ENCODE results near the gene MNT.
A peak's percentile ranks its signal among the peaks of the same experiment; 100 is the strongest.
"Not testable (repeated sequence)": the region's sequence is repeated elsewhere in the genome, so short reads cannot be mapped to it uniquely, and the experiment has no call there.

Gene MNT, protein sequence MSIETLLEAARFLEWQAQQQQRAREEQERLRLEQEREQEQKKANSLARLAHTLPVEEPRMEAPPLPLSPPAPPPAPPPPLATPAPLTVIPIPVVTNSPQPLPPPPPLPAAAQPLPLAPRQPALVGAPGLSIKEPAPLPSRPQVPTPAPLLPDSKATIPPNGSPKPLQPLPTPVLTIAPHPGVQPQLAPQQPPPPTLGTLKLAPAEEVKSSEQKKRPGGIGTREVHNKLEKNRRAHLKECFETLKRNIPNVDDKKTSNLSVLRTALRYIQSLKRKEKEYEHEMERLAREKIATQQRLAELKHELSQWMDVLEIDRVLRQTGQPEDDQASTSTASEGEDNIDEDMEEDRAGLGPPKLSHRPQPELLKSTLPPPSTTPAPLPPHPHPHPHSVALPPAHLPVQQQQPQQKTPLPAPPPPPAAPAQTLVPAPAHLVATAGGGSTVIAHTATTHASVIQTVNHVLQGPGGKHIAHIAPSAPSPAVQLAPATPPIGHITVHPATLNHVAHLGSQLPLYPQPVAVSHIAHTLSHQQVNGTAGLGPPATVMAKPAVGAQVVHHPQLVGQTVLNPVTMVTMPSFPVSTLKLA

DNA sequence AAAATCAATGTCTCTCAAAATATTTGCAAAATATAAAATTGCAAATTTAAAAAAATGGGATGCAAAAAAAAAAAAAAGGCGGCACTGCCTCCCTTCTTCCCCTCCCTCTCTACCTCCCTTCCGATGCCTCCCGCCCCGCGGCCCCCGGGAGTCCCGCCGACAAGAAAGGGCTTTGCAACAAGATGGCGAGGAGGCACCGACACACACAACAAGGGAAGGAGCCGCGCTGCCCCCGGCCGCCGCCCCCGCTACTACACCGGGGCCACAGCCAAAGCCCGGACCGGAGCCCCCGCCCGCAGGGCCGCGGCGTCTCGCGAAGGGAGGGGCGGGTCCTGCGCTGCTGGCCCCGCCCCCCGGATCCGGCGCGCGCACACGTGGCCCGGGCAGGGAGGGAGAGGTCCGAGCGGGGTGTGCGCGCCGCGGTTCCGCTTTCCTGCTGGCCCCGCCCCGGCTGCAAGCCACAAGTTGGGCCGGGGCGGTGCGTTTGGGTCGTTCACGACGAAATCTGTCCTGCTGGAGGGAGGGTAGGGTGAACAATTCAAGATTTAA, at the start of gene MNT:
MNT (minus strand) TSS at position 184 of the 549 bp plus-strand sequence. CDS start 348 bp downstream, outside the sequence.
- DNase-seq: peak; percentile 85 to 96 (median 90)

DNA sequence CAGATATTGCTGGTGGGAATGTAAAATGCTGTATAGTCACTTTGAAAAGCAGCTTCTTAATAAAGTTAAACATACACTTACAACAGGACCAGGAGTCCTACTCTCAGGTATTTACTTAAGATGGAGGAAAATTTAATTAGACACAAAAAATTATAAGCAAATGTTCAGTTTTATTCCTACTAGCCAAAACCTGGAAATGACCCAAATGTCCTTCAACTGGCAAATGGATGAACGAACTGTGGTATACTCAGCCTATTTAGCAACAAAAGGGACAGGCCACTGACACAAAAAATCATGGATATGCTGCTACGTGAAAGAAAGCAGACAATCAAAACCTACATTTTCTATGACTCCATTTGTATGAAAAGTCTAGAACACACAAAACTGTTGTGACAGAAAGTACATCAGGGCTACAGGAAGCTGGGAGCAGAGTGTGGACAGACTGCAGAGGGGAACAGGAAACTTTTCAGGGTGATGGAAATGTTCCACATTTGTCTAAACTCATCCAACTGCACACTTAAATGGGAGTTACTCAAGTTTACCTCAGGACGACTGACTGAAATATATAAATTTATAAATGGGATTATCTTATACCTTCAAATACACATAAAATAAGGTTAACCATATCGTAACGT, 49.3 kb upstream of the MNT start:
- DNase-seq: no peak

DNA sequence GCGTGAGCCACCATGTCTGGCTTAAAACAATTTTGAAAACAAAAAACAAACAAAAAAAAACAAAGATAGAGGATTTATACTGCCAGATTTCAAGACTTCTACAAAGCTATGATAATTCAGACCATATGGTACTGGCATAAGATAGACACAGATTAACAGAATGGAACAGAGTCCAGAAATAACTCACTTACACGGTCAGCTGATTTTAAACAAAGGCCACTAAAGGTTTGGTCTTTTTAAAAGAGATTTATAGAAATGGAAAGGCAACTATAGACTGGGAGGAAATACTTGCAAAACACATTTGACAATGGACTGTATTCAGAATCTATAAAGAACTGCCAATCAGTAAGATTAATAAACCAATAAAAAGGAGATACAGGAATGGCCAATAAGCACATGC, 48.6 kb upstream of the MNT start:
- DNase-seq: no peak

DNA sequence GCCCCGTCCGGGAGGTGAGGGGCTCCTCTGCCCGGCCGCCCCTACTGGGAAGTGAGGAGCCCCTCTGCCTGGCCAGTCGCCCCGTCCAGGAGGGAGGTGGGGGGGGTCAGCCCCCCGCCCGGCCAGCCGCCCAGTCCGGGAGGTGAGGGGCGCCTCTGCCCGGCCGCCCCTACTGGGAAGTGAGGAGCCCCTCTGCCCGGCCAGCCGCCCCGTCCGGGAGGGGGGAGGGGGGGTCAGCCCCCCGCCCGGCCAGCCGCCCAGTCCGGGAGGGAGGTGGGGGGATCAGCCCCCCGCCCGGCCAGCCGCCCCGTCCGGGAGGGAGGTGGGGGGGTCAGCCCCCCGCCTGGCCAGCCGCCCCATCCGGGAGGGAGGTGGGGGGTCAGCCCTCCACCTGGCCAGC, 46.6 kb upstream of the MNT start:
- not testable (repeated sequence) for DNase-seq

DNA sequence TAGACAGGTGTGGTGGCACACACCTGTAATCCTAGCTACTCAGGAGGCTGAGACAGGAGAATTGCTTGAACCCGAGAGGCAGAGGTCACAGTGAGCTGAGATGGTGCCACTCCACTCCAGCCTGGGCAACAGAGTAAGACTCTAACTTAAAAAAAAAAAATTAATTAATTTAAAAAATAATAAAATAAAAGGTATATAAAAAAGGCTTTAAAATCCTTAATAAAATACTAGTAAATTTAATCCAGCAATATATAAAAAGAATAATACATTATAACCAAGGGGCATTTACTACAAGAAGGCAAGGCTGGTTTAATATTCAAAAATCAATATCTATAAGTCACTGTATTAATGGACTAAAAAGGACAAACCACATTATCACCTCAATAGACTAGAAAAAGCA, 44.8 kb upstream of the MNT start:
- no peak for DNase-seq

DNA sequence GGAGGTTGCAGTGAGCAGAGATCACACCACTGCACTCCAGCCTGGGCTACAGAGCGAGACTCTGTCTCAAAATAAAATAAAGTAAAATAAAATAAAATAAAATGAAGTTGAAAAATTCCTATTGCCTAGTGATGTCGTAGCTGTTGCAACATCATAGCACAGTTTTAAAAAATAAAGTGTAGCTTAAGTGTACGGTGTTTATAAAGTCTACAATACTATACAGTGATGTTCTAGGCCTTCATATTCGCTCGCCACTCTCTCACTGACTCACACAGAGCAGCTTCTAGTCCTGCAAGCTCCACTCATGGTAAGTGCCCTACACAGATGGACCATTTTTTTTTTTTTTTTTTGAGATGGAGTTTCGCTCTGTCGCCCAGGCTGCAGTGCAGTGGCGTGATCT, 43.5 kb upstream of the MNT start:
- no peak for DNase-seq

DNA sequence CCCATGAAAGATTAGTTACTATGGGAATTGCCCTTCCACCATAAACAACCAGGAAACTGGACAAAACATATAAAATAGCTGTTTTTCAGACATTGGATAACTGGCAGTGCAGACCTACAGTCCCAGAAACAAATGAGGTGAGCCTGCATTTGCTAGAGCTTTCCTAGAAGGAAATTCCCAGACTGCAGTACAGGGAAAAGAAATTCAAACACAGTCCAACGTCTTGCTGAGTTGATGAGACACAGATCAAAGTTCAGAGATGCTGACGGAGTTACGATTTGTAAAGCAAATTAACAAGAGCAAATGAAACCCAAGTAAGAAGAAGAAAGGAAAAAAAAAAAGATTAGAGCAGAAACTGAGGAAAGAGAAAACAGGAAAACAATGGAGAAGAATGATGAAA, 41.3 kb upstream of the MNT start:
- no peak for DNase-seq

DNA sequence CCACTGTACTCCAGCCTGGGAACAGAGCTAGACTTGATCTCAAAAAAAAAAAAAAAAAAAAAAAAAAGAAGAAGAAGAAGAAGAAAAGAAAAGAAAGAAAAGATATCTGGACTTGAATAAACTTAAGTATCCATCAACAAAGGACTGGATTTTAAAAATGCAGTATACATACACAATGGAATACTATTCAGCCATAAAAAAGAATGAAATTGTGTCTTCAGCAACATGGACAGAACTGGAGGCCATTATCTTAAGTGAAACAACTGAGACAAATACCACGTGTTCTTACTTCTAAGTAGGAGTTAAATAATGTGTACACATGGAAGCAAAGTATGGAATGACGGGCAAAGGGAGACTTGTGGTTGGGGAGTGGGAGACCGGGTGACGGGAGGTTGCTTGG, 40.1 kb upstream of the MNT start:
- DNase-seq: no peak

DNA sequence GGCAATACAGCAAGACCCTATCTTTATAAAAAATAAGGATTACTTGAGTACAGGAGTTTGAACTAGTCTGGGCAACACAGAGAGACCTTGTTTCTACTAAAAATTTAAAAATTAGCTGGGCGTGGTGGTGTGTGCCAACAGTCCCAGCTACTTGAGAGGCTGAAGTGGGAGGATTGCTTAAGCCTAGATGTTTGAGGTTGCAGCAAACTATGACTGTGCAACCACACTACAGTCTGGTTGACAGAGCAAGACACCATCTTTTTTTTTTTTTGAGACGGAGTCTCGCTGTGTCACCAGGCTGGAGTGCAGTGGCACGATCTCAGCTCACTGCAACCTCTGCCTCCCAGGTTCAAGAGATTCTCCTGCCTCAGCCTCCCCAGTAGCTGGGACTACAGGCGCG, 39.1 kb upstream of the MNT start:
- DNase-seq: not testable (repeated sequence)

DNA sequence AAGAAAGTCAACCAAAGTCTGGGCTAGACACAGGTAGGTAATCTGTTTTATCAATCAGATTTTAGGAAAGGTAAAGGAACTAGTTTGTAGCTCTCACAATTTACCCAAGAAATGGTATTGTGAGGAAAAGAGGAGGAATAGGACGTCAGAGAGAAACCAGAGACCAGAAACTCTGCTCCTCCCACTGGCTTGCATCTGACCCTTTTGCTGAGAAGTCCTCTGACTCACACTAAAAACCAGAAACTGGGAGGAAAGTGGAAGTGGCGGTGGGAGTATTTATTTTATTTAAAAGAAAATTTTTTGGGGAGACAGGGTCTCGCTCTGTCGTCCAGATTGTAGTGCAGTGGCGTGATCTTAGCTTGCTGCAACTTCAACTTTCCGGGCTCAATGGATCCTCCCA, 38.0 kb upstream of the MNT start:
- DNase-seq: no peak

DNA sequence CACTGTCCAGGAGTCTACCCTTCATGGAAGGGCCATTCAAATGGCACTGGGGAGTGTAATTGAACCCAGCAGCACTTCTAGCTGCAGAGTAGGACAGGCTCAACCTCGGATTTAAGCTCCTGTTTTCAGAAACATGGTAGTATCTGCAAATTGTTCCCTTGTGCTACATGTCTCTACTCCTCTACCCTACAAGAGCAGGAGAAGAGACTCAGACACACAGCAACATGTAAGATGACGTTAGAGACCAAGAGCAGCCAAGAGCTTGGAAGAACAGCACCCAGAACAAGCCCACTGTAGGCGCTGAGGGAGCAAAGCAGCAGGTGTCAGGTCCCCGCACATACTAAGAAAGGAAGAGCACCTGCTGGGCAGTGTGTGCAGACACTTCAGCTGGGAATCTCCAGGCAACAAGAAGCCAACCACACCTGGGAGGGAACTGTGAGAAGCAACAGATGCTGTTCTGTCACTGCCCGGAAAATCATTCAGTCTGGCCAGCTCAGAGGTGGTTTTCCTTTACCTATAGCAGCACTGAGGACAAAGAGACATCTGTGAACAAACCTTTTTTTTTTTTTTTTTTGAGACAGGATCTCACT, 35.6 kb upstream of the MNT start:
- DNase-seq: no peak

DNA sequence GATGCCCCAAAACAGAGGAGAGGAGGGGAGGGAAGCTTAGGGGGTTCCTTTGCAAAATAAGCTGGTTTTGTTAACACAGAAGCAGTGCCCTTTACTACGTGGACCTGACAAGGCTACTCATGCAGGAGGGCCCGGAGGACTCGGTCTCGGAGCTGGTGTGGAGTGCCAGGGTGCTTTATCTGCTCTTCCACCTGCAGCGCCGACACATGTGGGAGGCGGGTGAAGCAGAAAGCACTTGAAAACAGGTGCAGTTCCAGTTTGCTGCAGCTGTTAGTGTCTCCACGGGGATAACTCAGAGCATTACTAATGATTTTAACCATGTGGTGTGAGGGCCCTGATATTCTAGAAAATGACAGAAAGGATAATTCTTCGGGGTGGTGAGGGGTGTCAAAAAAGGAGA, 35.0 kb upstream of the MNT start:
- DNase-seq: no peak

DNA sequence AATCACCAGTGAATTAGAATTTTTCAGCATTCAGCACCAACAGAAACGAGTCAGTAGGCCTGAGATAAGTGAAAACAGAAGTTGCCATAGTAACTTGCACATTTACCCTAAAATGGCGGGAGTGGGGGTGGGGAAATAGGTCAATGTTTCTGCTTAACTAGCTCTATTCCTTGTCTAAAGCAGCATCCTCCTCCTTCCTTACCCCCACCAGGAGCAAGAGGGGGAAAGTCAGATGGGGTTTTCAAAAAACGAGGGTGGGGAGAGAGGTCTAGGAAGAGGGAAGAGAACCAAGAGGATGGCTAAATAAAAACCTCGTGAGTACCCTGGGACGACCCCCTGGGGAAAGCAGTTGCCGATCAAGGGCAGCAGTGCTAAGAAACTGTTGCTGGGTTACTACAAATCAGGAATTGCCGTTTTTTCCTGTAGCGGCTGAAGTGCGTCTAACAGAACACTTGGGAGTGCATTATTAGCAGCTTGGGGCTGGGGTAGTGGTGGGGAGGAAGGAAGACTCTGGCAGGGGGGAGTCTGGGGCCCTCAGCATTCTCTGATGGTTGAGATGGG, 34.4 kb upstream of the MNT start:
- DNase-seq: no peak

DNA sequence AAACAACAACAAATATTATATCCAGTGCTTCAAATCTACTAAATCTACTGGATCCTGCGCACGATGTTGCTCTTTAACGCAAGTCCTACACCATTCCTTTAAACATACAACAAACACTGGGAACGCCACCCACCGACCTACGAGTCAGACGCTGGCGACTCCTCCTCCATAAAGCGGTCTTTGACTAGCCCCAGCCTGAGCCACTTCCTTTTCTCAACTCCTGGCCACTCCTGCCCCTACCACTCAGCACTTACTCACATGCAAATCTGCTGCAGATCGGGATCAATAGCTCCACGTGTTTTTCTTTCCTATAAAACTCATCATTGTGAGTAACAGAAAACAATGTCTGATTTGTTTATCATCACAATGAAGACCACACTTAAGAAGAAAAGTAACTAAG, 32.8 kb upstream of the MNT start:
- no peak for DNase-seq

DNA sequence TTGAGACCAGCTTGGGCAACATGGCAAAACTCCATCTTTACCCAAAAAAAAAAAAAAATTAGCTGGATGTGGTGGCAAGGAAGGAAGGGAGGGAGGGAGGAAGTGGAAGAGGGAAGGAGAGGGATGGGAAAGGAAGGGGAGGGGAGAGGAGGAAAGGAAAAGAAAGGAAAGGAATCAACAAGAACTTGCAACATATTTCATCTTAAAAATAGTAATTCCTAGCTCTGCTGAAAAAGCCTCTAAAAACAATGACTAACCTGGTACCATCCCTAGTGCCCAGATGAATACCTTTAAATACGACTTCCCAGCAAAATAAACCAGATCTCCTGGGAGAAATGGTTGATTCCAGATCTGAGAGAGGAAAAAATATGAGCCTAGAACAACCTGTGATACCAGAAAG, 27.1 kb upstream of the MNT start:
- no peak for DNase-seq

DNA sequence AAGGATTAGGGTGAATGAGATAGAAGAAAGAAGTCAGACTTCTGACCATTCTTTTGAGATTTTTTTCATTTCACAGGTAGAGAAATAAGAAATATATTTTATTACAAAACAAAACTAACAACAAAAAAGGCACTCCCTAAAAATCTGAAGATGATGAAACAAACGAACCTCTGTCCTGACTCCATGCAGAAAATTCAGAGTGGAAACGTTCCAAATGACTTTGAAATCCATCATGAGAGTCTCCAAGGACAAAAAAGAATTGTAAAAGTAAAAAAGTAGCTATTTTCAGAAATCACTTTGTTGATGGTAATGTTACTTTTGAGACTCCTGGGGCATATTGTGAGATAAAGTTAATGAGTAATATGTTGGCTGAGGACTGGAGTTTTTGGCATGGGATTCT, 26.4 kb upstream of the MNT start:
- DNase-seq: no peak

DNA sequence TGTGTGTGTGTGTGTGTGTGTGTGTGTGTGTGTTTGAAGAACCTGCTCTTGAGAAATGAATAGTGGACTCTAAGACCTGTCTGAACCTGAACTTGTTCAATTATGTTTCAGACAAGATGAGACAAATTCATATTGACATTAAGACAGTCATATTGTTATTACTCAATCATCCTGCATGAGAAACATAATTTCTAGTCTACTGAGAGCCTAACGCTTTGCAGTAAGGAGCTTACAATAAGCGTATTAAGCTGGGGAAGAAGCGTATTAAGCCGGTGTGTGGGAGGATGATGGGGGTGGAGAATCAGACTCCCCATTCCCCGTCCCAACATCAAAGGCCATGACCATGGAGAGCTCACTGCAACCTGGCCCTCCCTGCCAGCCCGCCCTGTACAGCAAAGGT, 22.4 kb upstream of the MNT start:
- DNase-seq: no peak

DNA sequence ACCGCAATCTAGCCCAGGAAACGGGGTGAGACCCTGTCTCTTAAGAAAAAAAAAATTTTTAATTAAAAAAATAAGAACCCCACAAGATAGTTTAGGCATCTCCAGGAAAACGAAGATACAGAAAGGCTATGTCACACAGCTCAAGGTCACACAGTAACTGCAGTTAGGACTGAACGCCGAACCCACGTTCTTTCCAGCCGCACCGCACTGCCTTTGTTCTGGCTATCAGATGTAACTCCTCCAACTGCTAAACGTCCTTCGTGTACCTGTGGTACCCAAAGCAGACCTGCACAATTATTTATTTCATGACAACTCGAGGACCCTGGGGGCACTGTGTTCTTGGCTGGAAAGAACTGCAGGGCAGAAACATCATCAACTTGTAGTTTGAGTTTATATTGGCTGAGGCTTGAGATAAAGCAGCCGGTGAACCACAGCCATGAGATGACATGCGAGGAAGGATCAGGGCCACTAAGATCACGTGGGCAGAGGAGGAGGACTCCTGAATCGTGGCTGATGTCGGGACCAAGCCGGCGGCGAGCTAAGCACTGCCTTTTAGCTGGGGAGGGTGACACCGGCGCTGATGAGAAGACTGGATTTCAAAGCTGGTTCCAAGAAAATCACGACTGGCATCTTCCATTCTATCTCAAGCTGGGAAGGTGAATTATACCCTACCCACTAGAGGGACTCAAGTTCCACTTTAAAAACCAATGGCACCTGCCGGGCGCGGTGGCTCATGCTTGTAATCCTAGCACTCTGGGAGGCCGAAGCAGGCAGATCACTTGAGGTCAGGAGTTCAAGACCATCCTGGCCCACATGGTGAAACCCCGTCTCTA, 20.7 kb upstream of the MNT start:
- DNase-seq: no peak

DNA sequence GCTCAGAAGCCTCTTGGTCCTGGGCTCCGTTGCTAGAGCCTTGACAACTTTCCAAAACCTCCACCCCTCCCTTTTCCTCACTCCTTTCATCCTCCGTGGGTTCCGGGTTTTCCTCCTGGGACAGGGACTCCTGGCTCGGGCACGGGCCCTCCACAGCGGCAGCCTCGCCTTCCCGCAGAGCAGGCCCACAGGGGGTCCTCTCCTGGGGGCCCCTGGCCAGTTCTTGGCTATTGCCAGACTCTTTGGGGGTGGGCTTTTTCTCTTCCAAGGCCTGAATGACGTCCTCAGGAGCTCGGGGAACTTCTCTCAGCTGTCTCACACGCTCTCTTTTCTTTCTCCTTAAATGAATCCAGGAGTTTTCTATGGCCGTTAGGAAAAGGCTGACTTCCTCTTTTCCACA, 19.3 kb upstream of the MNT start:
- no peak for DNase-seq

DNA sequence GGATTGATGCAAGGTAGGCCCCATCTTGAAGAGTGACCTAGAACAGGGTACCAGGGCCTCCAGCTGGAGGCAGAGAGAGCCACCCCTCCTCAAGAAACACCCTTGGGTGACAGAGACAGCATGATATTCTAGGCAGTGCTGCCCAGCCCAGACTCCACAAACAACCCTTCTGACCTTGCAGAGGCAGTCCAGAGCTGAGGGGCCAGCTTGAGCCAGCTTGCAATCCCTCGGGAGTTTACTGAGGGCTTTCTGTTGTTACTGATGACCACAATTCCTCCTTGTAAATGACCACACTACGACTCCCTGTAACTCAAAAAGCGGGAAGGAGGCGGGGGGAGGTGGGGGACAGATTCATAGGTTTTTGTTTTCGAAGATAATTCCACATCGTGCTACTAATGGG, 18.6 kb upstream of the MNT start:
- no peak for DNase-seq

DNA sequence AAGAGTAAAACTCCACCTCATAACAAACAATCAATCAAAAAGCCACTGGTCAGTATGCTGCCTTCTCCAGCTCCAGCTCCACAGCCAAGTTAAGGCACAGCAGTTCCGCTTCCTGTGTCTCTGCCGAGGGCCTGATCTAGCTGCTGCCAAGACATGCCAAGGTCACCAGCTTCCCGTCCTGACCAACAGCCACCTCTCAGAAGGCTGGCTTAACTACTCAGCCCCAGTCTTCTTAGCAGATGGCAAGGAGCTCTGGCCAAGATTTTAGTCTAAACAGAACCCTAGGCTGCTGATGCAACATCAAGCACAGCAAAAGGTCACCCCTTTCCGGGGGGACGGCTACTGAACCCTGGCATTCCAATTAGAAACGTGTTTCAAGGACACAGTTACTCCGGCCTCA, 17.7 kb upstream of the MNT start:
- no peak for DNase-seq

DNA sequence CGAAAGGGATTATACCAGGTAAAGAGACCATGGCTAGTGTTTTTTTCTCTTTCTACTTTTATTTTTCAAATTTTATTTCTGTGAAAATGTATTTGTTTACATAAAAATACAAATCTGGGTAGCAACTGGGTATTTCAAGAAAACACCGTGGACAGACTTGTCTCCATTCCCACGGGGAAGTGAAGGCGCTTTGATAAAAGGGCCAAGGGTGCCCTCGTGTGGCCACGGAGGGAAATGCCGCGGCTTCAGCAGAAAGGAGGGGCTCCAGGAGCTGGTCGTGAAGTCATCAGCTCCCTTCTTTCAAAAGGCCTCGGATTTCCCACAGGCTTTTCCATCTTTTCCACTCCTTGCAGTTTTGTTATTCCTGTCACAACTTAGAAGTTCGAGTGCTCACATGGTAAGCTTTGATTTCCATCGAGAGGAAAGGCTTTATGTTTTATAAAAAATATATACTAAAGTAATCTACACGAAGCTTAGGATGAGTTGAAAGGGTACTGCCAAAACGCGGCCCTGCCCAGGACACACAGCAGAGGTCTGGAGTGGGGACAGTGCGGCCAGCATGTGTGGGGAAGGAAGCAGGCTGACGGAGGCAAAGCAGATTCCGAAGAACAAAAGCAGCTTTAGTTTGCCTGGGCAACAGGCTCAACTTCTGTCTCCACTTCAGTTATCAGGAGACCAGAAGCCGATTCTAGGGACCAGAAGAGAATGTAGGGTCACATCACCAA, 15.3 kb upstream of the MNT start:
- peak; percentile 51 to 87 (median 72) for DNase-seq
